ENCODE results near the gene PTTG2. TPM values are rescaled to one million over a fixed set of nuclear protein-coding genes. Genes with fewer than 3 reads are reported as not detected.
"Not testable (repeated sequence)": the region's sequence is repeated elsewhere in the genome, so short reads cannot be mapped to it uniquely, and the experiment has no call there.

The PTTG2 gene
- total and polyA plus RNA-seq, 9 donors, result 0.09 to 0.19 TPM; not detected in 7

GRCh38 chr4:37973441-37973840 lies 13.2 kb downstream of the PTTG2 start:
- H3K4me1 ChIP-seq (ENCODE audit: control insufficient read depth, insufficient read depth, low read length), result peaks cover 7% of the 10 kb centered on the region
- 92% methylated on average over 1 of the region's 3 CpGs for WGBS (ENCODE audit: insufficient coverage)

DNA sequence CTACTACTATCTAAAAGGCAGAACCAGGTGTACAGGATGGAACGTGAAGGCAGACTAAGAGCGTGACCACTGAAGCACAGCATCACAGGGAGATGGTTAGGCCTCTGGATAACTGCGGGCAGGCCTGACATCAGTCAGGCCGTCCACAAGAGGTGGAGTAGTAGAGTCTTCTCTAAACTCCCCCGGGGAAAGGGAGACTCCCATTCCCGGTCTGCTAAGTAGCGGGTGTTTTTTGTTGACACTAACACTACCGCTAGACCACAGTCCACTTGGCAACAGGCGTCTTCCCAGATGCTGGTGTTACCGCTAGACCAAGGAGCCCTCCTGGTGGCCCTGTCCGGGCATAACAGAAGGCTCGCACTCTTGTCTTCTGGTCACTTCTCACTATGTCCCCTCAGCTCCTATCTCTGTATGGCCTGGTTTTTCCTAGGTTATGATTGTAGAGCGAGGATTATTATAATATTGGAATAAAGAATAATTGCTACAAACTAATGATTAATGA lies 15.2 kb downstream of the PTTG2 start:
- H3K36me3 ChIP-seq (ENCODE audit: control insufficient read depth, insufficient read depth, low read length); H3K9me3 ChIP-seq (replicated peaks; ENCODE audit: control insufficient read depth, low read depth, low read length); H3K27ac ChIP-seq (ENCODE audit: low read length); H3K4me3 ChIP-seq (ENCODE audit: low read length); H3K4me1 ChIP-seq (ENCODE audit: control insufficient read depth, insufficient read depth, low read length); H3K27me3 ChIP-seq (ENCODE audit: control insufficient read depth, insufficient read depth, low read length); DNase-seq: not testable (repeated sequence)
- WGBS (ENCODE audit: insufficient coverage), result 85% methylated on average over 8 of the region's 13 CpGs

More at GRCh38 chr4:37973441-37973840, 13.2 kb downstream of the PTTG2 start:
- no peaks in the 10 kb centered on the region for H3K36me3 ChIP-seq (ENCODE audit: control insufficient read depth, insufficient read depth, low read length)
- peaks cover 2% of the 10 kb centered on the region for H3K9me3 ChIP-seq (replicated peaks; ENCODE audit: control insufficient read depth, low read depth, low read length)
- no peak for DNase-seq
- no peak overlapping the region for H3K4me3 ChIP-seq (ENCODE audit: low read length)
- H3K27ac ChIP-seq (ENCODE audit: low read length), result no peak overlapping the region
- H3K27me3 ChIP-seq (ENCODE audit: control insufficient read depth, insufficient read depth, low read length), result no peaks in the 10 kb centered on the region

GRCh38 chr4:37976507-37976906 lies 16.3 kb downstream of the PTTG2 start:
- Histone ChIP-seq H3K4me3 (ENCODE audit: low read length) (peak overlapping the region; percentile 41), H3K9me3 (replicated peaks; ENCODE audit: control insufficient read depth, low read depth, low read length) (no peaks in the 10 kb centered on the region), H3K27ac (ENCODE audit: low read length) (peak overlapping the region; percentile 80), H3K27me3 (ENCODE audit: control insufficient read depth, insufficient read depth, low read length) (no peaks in the 10 kb centered on the region), H3K4me1 (ENCODE audit: control insufficient read depth, insufficient read depth, low read length) (peaks cover 5% of the 10 kb centered on the region), H3K36me3 (ENCODE audit: control insufficient read depth, insufficient read depth, low read length) (no peaks in the 10 kb centered on the region)
- DNase-seq, result no peak
- no CpG with 5 or more reads among the region's 3 CpGs for WGBS (ENCODE audit: insufficient coverage)

GRCh38 chr4:37976991-37977470 lies 16.8 kb downstream of the PTTG2 start:
- DNase-seq, result peak; percentile 92
- 0% methylated on average over 26 of the region's 50 CpGs for WGBS (ENCODE audit: insufficient coverage)
- H3K9me3 ChIP-seq (replicated peaks; ENCODE audit: control insufficient read depth, low read depth, low read length), result no peaks in the 10 kb centered on the region

DNA sequence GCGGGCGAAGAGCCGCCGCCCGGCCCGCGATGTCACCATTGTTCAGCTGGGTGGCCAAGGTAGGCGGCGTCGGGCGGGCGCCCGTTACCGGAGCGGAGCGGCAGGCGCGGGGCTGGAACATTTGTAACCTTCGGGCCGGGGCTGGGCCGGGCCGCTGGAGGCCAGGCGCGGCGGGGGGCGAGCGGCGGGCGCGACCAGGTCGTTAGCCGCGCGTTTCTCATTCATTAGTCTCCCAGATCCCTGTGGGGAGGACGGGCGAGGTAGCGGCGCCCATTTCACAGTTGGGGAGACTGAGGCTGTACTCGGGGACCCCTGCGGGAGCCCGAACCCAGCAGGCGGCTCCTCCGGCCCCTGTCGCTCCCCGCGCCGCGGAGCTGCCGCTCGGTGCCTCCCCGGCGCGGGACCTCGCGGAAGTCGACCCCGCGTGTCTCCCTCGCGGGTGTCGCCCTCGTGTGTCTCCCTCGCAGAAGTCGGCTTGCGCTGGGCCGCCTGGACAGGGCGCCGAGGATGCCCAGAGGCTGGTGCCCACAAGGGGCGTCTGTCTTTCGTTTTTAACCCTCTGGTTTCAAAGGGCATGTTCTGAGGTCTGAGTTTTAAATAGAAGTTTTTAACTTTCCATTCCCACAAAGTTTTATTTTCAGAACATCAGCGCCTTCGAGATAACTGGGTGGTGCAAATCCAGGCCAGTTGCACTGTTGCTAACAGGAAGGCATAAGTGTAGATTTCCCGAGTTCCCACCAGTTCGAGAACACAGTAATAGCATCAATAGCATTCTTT lies 17.5 kb downstream of the PTTG2 start:
- Histone ChIP-seq H3K36me3 (ENCODE audit: control insufficient read depth, insufficient read depth, low read length) (no peaks in the 10 kb centered on the region), H3K27ac (ENCODE audit: low read length) (peak overlapping the region; percentile 71), H3K9me3 (replicated peaks; ENCODE audit: control insufficient read depth, low read depth, low read length) (no peaks in the 10 kb centered on the region), H3K4me3 (ENCODE audit: low read length) (peak overlapping the region; percentile 57), H3K27me3 (ENCODE audit: control insufficient read depth, insufficient read depth, low read length) (no peaks in the 10 kb centered on the region), H3K4me1 (ENCODE audit: control insufficient read depth, insufficient read depth, low read length) (peaks cover 7% of the 10 kb centered on the region)
- under 1% methylated on average over 67 of the region's 74 CpGs for WGBS (ENCODE audit: insufficient coverage)
- DNase-seq, result peak; percentile 79

More at GRCh38 chr4:37976991-37977470, 16.8 kb downstream of the PTTG2 start:
- Histone ChIP-seq H3K4me3 (ENCODE audit: low read length) (peak overlapping the region; percentile 57), H3K27me3 (ENCODE audit: control insufficient read depth, insufficient read depth, low read length) (no peaks in the 10 kb centered on the region), H3K4me1 (ENCODE audit: control insufficient read depth, insufficient read depth, low read length) (peaks cover 6% of the 10 kb centered on the region), H3K27ac (ENCODE audit: low read length) (peak overlapping the region; percentile 80), H3K36me3 (ENCODE audit: control insufficient read depth, insufficient read depth, low read length) (no peaks in the 10 kb centered on the region)

DNA sequence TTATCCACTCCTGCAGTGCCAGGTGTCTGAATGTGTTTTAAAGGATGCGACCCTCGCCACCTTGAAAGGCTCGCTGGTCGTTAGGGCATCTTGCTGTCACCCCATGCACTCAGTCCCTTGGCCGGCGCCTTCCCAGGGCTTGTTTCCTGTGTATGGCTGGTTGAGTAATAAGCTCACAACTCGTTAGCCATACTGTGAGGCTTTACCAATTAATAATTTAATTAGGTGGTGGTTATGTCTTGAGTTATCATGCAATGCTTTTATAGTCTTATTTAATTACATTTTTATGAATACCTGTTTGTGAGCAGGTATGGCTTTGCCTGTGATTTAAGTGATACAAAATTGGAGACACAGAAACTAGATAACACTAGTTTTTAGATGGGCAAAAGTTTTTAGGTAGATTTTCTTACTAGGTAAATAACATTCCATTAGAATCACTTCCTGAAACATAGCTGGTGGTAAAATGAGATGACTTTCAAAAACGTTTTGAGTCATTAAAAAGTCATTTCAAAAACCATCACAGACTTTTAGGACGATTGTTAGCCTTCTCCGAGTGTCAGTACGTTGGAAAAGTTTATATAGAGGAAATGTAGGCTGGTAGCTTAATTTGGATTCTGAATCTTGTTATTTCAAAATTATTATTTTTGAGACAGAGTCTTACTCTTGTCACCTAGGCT lies 18.2 kb downstream of the PTTG2 start:
- Histone ChIP-seq H3K9me3 (replicated peaks; ENCODE audit: control insufficient read depth, low read depth, low read length) (no peaks in the 10 kb centered on the region), H3K4me3 (ENCODE audit: low read length) (peak overlapping the region; percentile 57), H3K27me3 (ENCODE audit: control insufficient read depth, insufficient read depth, low read length) (no peaks in the 10 kb centered on the region), H3K36me3 (ENCODE audit: control insufficient read depth, insufficient read depth, low read length) (no peaks in the 10 kb centered on the region), H3K27ac (ENCODE audit: low read length) (peak overlapping the region; percentile 71), H3K4me1 (ENCODE audit: control insufficient read depth, insufficient read depth, low read length) (peaks cover 9% of the 10 kb centered on the region)
- WGBS (ENCODE audit: insufficient coverage), result 20% methylated on average over 4 of the region's 11 CpGs
- DNase-seq, result peak; percentile 15

GRCh38 chr4:37980246-37980645 lies 20.0 kb downstream of the PTTG2 start:
- no peaks in the 10 kb centered on the region for H3K36me3 ChIP-seq (ENCODE audit: control insufficient read depth, insufficient read depth, low read length)
- no peak overlapping the region for H3K4me3 ChIP-seq (ENCODE audit: low read length)
- H3K4me1 ChIP-seq (ENCODE audit: control insufficient read depth, insufficient read depth, low read length), result peaks cover 9% of the 10 kb centered on the region
- H3K9me3 ChIP-seq (replicated peaks; ENCODE audit: control insufficient read depth, low read depth, low read length), result no peaks in the 10 kb centered on the region
- WGBS (ENCODE audit: insufficient coverage), result no CpG with 5 or more reads among the region's 1 CpG
- DNase-seq, result no peak
- H3K27ac ChIP-seq (ENCODE audit: low read length), result no peak overlapping the region
- H3K27me3 ChIP-seq (ENCODE audit: control insufficient read depth, insufficient read depth, low read length), result no peaks in the 10 kb centered on the region

DNA sequence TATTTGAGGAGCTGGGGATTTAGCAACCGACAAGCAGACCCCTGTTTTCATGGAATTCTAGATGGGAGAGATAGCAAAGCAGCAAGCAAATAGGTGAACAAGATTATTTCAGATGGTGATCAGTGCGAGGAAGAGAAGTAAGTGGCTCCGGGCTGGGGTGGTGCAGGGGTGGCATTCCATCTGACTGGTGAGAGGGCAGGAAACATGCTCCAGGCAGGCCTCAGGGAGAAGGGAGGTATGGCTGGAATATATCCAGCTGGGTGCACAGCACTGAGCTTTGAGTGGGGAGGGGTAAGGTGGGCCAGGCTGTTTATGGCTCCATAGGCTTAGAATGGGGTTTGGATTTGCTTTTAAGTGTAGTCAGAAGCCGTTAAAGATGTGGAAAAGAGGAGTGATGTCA lies 21.2 kb downstream of the PTTG2 start:
- H3K4me1 ChIP-seq (ENCODE audit: control insufficient read depth, insufficient read depth, low read length), result peaks cover 9% of the 10 kb centered on the region
- no peaks in the 10 kb centered on the region for H3K9me3 ChIP-seq (replicated peaks; ENCODE audit: control insufficient read depth, low read depth, low read length)
- H3K27ac ChIP-seq (ENCODE audit: low read length), result no peak overlapping the region
- no peaks in the 10 kb centered on the region for H3K27me3 ChIP-seq (ENCODE audit: control insufficient read depth, insufficient read depth, low read length)
- no peak for DNase-seq
- no peak overlapping the region for H3K4me3 ChIP-seq (ENCODE audit: low read length)
- 66% methylated on average over 4 of the region's 4 CpGs for WGBS (ENCODE audit: insufficient coverage)
- no peaks in the 10 kb centered on the region for H3K36me3 ChIP-seq (ENCODE audit: control insufficient read depth, insufficient read depth, low read length)

DNA sequence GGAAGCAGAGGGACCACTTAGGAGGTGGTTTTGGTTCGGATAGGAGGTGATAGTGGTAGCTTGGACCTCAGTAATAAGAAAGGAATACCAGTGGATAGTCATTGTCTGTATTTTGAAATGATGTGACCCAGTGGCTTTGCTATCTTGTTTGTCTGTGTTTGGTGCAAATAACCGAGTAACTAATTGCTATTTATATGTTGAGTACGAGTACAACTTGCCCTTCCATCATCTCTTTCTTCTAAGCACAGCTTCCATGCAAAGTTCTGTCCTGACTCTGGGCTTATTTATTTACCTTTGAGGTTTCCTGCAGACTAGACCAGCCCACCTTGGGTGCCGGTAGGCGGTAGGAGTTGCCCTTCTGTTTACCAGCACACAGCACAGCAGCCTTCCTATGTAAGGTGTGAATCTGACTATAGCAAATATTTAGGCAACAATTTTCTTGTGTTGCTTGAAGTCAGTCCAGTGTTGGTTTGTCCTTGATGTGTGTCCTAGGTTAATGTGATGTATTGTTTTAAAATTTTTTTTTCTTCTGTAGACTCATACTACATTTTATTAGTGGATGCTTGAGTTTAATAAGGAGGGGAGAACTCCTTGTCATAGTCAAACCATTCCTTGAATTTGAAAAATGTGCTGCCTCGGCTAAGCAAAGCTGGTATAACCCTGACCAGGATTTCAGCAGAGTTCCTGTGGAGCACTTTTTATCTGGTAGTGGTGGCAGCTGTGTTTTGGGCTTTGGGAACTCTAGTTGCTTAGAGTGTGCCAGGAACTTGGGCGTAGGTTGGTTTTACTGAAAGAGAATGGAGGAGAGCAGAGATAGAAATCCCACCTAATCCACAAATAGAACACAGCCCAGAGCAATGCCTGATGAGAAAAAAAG lies 21.9 kb downstream of the PTTG2 start:
- WGBS (ENCODE audit: insufficient coverage), result 100% methylated on average over 1 of the region's 7 CpGs
- Histone ChIP-seq H3K36me3 (ENCODE audit: control insufficient read depth, insufficient read depth, low read length) (no peaks in the 10 kb centered on the region), H3K4me1 (ENCODE audit: control insufficient read depth, insufficient read depth, low read length) (peaks cover 9% of the 10 kb centered on the region), H3K27me3 (ENCODE audit: control insufficient read depth, insufficient read depth, low read length) (no peaks in the 10 kb centered on the region), H3K9me3 (replicated peaks; ENCODE audit: control insufficient read depth, low read depth, low read length) (no peaks in the 10 kb centered on the region), H3K4me3 (ENCODE audit: low read length) (no peak overlapping the region), H3K27ac (ENCODE audit: low read length) (no peak overlapping the region)
- DNase-seq, result no peak
